ENCODE measurements around the gene GNG5. TPM values are rescaled to one million over a fixed set of nuclear protein-coding genes. Genes with fewer than 3 reads are reported as not detected.
"Not testable (repeated sequence)": the region's sequence is repeated elsewhere in the genome, so short reads cannot be mapped to it uniquely, and the experiment has no call there.

GNG5 gene
- polyA plus RNA-seq, 1 experiment: 124 TPM

GRCh38 chr1:84467298-84467697, 39.1 kb downstream of the GNG5 start:
- ChIA-PET POLR2A (no interaction called here), CTCF (interaction anchor here (0.7 kb wide), 1 partner anchor 280 kb away, joined by 3 read pairs; no protein-coding TSS in a partner anchor)

GRCh38 chr1:84462118-84462517, 44.3 kb downstream of the GNG5 start:
- CTCF ChIA-PET: interaction anchor here (1.4 kb wide), 1 partner anchor 310 kb away, joined by 4 read pairs; no protein-coding TSS in a partner anchor
- no peak for TF ChIP-seq CTCF (IDR thresholded peaks at IDR 0.05; ENCODE audit: low read depth, low read length)
- H3K4me3 ChIP-seq (ENCODE audit: low read depth, low read length): no peak overlapping the region
- DNase-seq (ENCODE audit: low read depth, low spot score): no peak
- POLR2A ChIA-PET: no interaction called here
- H3K9me3 ChIP-seq (ENCODE audit: control insufficient read depth, insufficient read depth, low read length): no peaks in the 10 kb centered on the region
- H3K27ac ChIP-seq (ENCODE audit: low read depth, low read length): no peak overlapping the region
- peaks cover 28% of the 10 kb centered on the region for H3K27me3 ChIP-seq (ENCODE audit: control insufficient read depth, insufficient read depth, low read length)

More at GRCh38 chr1:84467298-84467697, 39.1 kb downstream of the GNG5 start:
- Histone ChIP-seq H3K27ac (ENCODE audit: low read depth, low read length) (no peak overlapping the region), H3K4me3 (ENCODE audit: low read depth, low read length) (no peak overlapping the region), H3K27me3 (ENCODE audit: control insufficient read depth, insufficient read depth, low read length) (peaks cover 7% of the 10 kb centered on the region), H3K9me3 (ENCODE audit: control insufficient read depth, insufficient read depth, low read length) (no peaks in the 10 kb centered on the region)
- DNase-seq (ENCODE audit: low read depth, low spot score): no peak
- no peak for TF ChIP-seq CTCF (IDR thresholded peaks at IDR 0.05; ENCODE audit: low read depth, low read length)

GRCh38 chr1:84452436-84452835, 53.9 kb downstream of the GNG5 start:
- CTCF ChIA-PET: no interaction called here
- DNase-seq (ENCODE audit: low read depth, low spot score): no peak
- POLR2A ChIA-PET: interaction anchor here (0.6 kb wide), 1 partner anchor 59 kb away, joined by 7 read pairs; no protein-coding TSS in a partner anchor

GRCh38 chr1:84450910-84451309, 55.5 kb downstream of the GNG5 start:
- ChIA-PET POLR2A (no interaction called here), CTCF (interaction anchor here (1.8 kb wide), 1 partner anchor 303 kb away, joined by 5 read pairs; no protein-coding TSS in a partner anchor)
- no peak overlapping the region for H3K4me3 ChIP-seq (ENCODE audit: low read depth, low read length)
- H3K27me3 ChIP-seq (ENCODE audit: control insufficient read depth, insufficient read depth, low read length): no peaks in the 10 kb centered on the region
- DNase-seq (ENCODE audit: low read depth, low spot score): no peak
- H3K9me3 ChIP-seq (ENCODE audit: control insufficient read depth, insufficient read depth, low read length): no peaks in the 10 kb centered on the region
- H3K27ac ChIP-seq (ENCODE audit: low read depth, low read length): no peak overlapping the region
- no peak for TF ChIP-seq CTCF (IDR thresholded peaks at IDR 0.05; ENCODE audit: low read depth, low read length)

More at GRCh38 chr1:84452436-84452835, 53.9 kb downstream of the GNG5 start:
- H3K9me3 ChIP-seq (ENCODE audit: control insufficient read depth, insufficient read depth, low read length): no peaks in the 10 kb centered on the region
- no peak overlapping the region for H3K4me3 ChIP-seq (ENCODE audit: low read depth, low read length)
- no peak for TF ChIP-seq CTCF (IDR thresholded peaks at IDR 0.05; ENCODE audit: low read depth, low read length)
- H3K27me3 ChIP-seq (ENCODE audit: control insufficient read depth, insufficient read depth, low read length): peaks cover 4% of the 10 kb centered on the region
- no peak overlapping the region for H3K27ac ChIP-seq (ENCODE audit: low read depth, low read length)

GRCh38 chr1:84448704-84449103, 57.7 kb downstream of the GNG5 start:
- POLR2A ChIA-PET; H3K9me3 ChIP-seq (ENCODE audit: control insufficient read depth, insufficient read depth, low read length); DNase-seq (ENCODE audit: low read depth, low spot score); H3K27ac ChIP-seq (ENCODE audit: low read depth, low read length); CTCF ChIA-PET; H3K27me3 ChIP-seq (ENCODE audit: control insufficient read depth, insufficient read depth, low read length); H3K4me3 ChIP-seq (ENCODE audit: low read depth, low read length): not testable (repeated sequence)

Other genes with a start within 250 kb of the GNG5 start
- 0.99 and 1.0 TPM in 2 replicates for gene SAMD13, start 204.9 kb downstream of the GNG5 start, polyA plus RNA-seq (2011; rRNA removed)
- not detected in 2 replicates for gene DNASE2B, start 108.1 kb downstream of the GNG5 start, polyA plus RNA-seq (2011; rRNA removed)
- 36.4 and 46.5 TPM in 2 replicates for gene RPF1, start 27.3 kb downstream of the GNG5 start, polyA plus RNA-seq (2011; rRNA removed)
- 0.81 and 0.99 TPM in 2 replicates for gene SPATA1, start 195 bp downstream of the GNG5 start, polyA plus RNA-seq (2011; rRNA removed)
- gene CTBS, start 67.9 kb upstream of the GNG5 start, polyA plus RNA-seq (2011; rRNA removed): 25.0 and 37.3 TPM in 2 replicates
- 21.4 and 31.7 TPM in 2 replicates for gene SSX2IP, start 183.9 kb upstream of the GNG5 start, polyA plus RNA-seq (2011; rRNA removed)